GM18861 (cell line): ENCODE results near the gene MEIOSIN.

ENCODE experiments used
- ATAC-seq: cut with Tn5 transposase; IDR thresholded peaks from one replicate; pipeline ENCODE4 v1.9.1; 2021; ENCODE audit not compliant: unreplicated experiment

MEIOSIN gene

DNA sequence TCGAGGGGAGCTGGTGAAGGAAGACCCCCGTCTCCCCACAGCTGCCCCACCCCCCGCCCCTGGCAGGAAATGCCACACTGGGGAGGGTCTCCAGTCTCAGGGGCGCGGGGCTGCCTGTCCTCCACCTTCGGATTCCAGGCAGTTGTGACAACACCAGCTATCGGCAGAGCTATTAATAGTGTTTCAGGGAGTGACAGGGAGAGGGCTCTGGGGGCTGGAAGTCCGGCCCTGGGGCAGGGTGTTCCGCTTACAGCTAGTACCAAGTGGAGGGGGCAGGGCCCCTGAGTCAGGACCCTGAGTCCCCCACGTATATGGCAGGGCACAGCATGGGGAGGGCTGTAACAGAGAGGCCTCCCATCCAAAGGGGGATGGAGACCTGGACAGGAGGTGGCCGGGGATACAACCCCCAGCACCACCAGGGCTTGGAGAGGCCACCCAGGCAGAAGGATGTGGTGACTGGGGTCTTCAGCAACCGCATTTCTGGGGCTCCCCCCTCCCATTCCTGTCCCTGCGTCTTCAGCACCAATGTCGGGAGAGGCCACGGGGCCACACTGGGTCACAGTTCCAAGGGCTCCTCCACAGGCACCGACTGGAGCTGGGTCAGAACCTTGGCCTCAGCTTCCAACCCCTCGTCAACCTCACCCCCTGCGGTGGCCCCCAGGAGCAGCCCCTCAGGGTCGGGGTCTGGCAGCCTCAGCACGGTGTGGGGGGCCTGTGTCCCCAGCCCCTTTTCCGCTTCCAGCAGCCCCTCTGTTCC is 31.9 kb downstream of the MEIOSIN start:
- no peak for ATAC-seq

DNA sequence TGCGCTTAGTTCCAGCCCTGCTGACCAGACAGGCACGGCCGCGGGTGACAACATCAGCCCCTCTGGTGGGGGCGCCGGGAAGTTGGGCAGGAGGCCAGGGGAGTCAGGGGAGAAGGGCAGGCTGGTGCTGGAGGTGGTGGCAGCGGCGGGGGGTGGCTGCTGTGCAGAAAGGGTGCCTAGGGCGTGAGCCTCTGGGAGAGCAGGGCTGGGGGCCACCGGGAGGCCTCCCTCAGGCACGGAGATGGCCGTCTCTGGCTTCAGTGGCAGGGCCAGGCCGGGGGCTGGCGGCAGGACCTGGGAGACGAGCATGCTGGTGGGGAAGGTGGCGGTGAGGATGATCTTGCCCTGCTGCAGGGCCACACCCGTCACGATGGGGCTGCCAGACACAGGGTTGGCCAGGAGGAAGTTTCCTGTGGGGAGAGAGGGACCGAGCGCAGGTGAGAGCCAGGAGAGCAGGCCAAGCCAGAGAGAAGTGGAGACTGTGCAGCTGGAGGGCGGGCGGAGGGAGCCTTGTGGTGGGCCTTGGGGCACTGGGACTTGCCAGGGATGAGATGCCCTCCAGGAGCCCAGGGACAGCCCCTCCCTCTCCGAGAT is 32.6 kb downstream of the MEIOSIN start:
- ATAC-seq, result no peak

DNA sequence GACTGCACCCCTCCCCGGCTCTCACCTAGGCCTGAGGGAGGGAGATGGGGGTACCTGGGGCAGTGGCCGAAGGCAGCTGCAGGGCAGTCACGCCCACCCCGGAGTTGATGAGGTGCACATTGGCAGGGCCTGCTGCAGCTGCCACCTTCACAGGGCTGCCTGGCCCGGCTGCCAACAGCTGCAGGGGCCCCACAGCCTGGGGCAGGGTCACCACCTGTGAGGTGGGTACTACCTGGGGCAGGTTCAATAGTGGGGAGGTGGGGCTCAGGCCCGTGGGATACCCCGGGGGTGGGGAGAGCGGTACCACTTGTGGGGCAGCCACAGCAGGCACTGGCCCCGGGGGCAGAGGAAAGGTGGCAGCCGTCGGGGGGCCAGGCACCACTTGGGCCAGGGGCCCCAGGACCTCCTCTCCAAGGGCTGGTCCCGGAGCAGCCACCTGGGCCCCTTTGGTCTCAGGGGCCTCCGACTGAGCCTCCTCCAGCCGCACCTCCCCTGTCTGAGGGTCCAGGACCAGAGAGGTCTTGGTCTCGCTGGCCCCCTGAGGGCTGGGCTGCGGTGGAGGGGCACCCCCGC is 33.1 kb downstream of the MEIOSIN start:
- ATAC-seq, result no peak

DNA sequence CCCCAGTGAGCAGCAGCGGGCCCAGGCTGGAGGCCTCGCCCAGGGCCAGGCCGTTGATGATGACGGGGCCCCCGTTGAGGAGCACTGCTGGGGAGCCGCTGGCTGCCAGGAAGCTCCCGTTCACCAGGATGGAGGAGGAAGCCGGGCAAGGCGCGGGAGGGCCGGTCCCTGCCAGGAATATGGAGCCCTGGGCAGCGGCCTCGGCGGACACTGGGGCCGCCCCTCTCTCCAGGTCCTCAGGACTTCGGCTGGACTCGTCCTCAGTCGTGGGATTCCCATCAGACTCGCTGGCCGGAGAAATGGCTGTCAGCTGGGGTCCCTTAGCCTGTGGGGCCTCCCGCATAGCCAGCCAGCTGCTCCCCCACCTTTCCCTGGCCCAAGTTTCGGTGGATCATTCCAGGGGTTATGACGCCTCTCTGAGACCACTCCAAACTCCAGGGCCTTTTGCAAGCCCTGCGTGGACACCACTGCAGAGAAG is 33.7 kb downstream of the MEIOSIN start:
- no peak for ATAC-seq

DNA sequence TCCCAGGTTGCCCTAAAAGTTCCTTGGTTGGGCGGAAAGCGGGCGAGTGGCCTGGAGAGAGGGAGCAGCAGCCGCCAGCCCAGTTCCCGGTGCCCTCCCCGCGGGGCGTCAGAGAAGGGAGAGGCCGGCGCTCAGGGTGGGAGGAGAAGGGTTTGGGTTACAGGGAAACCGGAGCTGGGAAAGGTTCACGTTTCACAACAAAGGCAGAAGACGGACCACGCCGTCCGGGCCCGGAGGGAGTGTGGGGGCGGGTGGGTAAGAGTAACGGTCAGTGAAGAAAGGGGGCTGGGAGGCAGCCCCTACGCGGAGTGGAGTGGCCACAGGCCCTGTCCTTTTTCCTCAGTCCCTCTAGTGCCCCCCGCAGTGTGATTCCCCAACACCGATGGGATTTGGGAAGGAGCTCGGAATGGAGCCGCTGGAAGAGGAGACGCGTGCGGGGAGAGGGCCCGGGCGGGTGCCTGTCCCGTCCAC is 34.2 kb downstream of the MEIOSIN start:
- ATAC-seq, result no peak

DNA sequence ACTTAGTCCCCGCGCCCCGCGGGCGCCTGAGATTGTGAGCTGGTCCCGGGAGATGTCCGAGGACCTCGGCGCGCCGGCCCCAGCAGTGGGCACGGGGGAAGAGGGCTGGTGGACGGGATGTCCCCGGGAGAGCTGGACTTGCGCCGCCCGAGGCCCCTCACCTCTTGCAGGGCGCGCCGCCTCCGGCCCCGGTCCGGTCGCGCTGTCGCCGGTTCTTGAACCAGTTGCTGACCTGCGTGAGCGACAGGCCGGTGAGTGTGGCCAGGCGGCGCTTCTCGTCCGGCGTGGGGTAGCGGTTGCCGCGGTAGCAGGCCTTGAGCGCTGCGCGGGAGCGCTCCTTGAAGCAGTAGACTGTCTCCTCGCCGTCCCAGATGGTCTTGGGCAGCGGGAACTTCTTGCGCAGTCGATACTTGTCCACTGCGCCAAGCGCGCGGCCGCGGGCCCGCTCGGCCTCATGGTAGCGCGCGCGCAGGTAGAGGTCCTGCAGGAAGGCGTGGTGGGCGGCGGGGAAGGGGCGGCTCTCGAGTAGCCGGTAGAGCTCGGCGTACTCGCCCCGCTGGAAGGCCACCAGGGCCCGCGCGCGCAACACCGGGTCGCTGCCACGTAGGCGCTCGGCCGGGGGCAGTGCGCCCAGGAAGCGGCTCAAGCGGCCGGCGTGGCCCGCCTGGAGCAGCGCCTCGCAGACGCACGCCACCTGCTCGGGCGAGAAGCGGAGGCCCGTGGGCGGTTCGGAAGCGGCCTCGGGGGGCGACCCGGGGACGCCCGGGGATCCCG is 34.8 kb downstream of the MEIOSIN start:
- no peak for ATAC-seq

DNA sequence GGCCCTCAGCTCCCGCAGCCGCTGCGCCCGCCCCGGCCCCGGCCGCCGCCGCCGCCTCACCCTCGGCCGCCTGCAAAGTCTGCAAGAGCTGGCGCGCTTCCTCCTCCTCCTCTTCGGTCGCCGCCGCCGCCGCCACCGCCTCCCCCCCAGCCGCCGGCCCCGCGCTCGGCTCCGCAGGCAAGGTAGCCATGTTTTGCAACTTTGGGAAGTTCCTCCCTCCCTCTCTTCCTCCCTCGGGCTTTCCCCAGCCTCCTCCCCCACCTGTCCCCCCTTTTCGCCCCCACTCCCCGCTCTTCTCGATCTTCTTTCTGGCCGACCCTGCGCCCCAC is 35.4 kb downstream of the MEIOSIN start:
- no peak for ATAC-seq

DNA sequence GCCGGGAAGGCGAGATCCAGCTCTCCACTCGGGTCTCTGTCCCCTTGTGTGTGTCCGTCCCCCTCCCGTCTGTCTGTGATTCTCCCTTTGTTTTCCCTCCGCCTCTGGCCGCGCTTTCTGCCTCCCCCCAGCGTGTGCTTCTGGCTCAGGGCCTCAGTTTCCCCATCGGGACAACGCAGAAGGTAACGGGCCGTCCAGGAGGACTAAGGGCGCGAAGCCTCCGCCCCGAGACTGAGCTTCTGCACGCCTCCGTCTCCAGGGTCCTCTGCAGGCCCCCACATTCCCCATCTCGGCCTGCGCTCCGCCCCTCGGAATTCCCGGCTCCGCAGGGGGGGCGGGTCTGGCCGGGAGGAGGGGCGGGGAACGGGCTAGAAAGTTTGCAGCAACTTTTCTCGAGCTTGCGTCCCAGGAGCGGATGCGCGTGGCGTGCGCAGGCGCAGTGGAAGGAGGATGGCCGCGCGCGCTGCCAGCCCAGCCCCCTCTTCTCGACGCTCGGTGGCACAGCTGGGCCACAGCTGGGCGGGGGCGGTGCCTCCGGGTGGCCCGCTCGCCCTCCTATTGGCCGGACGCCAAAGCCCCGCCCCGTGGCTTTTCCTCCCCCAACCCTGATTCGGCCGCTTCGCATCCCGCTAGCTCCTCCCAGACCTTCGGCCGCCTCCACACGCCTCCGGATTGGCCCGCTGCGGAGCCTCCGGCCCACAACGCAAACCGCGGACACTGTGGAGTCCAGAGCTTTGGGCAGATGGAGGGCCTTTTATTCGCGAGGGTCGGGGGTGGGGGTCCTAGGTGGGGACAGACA is 35.9 kb downstream of the MEIOSIN start, which contains the start of gene SIX5:
Gene SIX5, minus strand, starts transcription at position 269 of the 799 bp plus-strand sequence. CDS start 408 bp downstream, outside the sequence.
- ATAC-seq, result peak; percentile 44

DNA sequence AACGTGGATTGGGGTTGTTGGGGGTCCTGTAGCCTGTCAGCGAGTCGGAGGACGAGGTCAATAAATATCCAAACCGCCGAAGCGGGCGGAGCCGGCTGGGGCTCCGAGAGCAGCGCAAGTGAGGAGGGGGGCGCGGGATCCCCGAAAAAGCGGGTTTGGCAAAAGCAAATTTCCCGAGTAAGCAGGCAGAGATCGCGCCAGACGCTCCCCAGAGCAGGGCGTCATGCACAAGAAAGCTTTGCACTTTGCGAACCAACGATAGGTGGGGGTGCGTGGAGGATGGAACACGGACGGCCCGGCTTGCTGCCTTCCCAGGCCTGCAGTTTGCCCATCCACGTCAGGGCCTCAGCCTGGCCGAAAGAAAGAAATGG is 36.6 kb downstream of the MEIOSIN start:
- no peak for ATAC-seq

DNA sequence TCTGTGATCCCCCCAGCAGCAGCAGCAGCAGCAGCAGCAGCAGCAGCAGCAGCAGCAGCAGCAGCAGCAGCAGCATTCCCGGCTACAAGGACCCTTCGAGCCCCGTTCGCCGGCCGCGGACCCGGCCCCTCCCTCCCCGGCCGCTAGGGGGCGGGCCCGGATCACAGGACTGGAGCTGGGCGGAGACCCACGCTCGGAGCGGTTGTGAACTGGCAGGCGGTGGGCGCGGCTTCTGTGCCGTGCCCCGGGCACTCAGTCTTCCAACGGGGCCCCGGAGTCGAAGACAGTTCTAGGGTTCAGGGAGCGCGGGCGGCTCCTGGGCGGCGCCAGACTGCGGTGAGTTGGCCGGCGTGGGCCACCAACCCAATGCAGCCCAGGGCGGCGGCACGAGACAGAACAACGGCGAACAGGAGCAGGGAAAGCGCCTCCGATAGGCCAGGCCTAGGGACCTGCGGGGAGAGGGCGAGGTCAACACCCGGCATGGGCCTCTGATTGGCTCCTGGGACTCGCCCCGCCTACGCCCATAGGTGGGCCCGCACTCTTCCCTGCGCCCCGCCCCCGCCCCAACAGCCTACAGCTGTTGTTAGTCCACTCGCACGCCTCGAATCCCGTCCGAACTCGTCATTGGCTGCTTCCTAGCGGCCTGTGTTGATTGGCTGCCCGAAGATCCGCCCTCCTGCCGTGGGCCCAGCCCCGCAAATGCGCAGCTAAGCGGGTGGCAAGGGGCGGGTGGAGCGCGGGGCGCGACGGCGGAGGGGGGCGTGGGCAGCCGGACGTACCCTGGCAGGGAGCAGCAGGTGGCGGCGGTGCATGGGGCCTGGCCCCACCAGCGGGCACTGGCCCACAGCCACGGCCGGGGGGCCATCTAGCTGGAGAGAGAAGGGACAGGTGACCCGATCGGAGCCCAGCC is 37.2 kb downstream of the MEIOSIN start:
- ATAC-seq, result peak; percentile 36

DNA sequence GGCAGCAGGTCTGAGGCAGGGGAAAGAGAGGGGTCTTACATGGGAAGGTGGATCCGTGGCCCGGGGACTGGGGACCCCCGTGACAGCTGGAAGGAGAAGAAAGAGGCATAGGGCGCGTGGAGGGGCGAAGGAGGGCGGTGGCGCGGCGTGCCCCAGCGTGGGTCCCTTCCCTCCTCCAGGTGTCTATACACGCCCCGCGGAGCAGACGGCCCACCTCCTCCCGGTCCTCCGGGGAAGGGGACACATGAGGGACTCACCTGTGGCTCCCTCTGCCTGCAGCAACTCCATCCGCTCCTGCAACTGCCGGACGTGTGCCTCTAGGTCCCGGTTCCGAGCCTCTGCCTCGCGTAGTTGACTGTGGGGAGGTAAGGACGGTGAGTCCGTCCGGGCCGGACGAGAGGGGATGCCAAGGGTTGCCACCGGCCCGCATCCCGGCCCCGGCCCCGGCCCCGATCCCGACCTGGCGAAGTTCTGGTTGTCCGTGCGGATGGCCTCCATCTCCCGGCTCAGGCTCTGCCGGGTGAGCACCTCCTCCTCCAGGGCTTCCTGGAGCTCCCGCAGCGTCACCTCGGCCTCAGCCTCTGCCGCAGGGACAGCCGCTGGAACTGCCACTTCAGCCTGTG is 38.2 kb downstream of the MEIOSIN start:
- ATAC-seq, result no peak

DNA sequence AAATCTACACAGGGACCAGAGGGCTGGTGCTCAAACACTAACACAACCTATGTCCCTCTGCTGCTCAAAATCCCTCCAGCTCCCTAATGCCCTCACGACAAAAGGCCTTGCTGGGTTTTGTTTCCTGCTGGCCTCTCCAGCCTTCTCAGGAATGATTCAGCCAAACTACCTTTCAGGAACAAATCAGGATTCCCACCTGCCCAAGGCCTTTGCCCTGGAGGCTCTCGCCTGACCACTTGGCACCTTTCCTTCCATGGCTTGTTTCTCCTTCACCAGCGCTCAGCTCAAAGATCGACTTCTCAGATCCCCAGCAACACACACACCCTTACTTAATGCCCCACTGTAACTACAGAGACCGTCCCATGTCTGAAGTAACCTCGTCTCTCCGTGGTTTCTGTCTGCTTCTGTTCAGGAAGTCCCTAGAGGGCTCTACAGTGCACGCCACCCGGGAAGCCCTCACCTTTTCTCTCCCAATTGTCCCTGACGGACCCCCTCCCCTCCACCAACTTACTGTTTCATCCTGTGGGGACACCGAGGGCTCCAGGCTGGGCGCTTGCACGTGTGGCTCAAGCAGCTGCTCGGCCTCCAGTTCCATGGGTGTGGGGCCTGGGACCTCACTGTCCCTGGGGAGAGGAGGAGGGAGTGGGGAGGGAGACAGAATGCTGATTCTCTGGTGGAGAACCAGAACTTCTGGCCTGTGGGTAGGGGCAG is 39.0 kb downstream of the MEIOSIN start:
- no peak for ATAC-seq

DNA sequence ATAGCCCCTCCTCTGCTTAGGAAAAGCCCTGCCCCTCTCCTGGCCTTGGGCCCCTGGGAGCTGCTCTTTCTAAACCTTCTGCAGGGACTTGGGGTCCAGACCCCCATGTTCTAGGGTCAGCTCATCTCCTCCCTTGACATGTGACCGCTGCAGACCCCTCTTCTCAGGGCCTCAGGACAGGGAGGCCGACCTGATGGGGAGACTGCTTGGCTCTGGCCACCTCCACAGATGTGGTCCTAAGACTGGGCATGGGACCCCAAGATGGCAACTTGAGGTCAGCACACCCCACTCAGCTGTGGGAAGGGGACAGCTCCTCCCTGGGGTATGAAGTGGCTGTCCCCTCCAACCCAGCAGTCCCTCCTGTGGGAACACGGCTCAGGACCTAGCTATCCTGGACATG is 39.7 kb downstream of the MEIOSIN start:
- ATAC-seq, result no peak

DNA sequence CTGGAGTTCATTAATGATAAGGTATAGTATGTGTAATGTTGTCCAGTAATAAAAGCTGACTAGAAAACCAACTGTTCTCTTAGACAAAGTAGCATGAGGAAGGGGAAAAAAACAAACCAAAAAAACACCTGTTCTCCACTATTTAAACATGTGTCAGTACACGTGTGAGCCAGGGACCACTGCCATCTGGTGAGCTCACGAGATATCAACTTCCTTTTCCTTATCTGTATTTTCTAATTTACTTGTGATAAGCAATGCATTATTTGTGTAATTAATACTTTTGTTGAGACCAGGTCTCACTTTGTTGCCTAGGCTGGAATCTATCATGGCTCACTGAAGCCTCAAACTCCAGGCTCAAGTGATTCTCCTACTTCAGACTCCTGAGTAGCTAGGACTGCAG is 40.1 kb downstream of the MEIOSIN start:
- no peak for ATAC-seq

DNA sequence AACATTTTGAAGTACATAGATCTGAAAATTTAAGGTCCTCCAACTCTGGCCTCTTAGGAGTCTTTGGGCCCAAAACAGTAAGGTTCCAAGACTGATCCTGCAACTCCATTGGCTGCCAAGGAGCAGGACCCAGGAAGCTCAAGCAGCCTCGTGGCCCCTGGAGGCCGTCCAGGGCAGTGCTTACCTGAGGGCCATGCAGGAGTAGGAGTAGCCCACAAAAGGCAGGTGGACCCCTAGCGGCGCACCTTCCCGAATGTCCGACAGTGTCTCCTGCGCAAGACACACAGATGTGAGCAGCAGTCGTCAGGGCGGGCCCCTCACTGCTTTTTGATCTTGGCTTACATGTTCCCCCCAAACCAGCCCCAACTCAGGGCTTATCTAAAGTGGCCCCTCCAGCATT is 41.5 kb downstream of the MEIOSIN start:
- ATAC-seq, result no peak

DNA sequence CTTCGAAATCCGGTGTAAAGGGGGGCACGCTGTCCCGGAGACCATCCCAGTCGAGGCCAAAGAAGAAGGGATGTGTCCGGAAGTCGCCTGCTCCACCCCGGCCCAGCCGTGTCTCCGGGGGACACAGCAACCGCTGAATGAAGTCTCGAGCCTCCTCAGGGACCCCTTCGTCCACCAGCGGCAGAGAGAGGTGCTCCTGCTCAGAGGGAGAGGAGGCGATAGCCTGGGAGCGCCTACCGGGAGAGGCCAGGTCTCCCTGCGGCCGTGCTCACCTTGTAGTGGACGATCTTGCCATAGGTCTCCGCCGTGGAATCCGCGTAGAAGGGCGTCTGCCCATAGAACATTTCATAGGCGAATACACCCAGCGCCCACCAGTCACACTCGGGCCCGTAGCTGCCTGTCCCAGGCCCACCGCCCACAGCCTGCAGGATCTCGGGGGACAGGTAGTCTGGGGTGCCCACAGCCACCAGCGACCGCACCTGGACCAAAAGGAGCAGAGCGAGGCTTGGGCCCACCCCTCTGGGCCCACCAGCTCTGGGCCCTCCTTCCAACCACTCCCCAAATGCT is 44.2 kb downstream of the MEIOSIN start:
- no peak for ATAC-seq

DNA sequence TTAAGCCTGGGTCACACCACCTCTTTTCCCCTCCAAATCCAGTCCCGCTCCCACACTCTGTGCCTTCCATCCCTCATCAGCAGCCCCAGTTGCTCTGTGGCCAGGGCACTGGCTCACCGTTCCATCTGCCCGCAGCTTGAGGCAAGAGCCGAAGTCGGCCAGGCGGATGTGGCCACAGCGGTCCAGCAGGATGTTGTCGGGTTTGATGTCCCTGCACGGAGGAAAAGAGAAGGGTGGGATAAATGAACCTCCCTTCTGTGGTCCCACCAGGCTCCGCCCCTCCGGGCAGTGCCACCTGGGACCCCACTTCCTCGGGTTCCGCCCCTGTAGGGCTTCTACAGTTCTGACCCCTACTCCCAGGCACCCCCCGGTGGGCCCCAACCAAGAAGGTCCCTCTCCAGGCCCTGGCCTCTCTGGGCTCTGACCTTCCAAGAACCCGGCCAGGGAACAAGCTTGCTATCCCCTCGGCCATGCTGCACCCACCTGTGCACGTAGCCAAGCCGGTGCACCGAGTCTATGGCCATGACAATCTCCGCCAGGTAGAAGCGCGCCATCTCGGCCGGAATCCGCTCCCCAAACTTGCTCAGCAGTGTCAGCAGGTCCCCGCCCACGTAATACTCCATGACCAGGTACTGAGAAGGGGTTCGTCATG is 44.9 kb downstream of the MEIOSIN start:
- ATAC-seq, result no peak
